Stimulated activated CD4-positive, alpha-beta T cell treated with anti-CD3 and anti-CD28 coated beads, Interleukin-1b, Interleukin-23, amount 100 ng/mL, for 1 hour (primary cell): ENCODE data around the gene PABPC5.

Source experiments
- DNase-seq, 2 donors: peaks; one replicate each; pipeline ENCODE4 v3.0.0-alpha.2; 2020; ENCODE audit warnings: low read depth in 2 of 2

Gene PABPC5

DNA sequence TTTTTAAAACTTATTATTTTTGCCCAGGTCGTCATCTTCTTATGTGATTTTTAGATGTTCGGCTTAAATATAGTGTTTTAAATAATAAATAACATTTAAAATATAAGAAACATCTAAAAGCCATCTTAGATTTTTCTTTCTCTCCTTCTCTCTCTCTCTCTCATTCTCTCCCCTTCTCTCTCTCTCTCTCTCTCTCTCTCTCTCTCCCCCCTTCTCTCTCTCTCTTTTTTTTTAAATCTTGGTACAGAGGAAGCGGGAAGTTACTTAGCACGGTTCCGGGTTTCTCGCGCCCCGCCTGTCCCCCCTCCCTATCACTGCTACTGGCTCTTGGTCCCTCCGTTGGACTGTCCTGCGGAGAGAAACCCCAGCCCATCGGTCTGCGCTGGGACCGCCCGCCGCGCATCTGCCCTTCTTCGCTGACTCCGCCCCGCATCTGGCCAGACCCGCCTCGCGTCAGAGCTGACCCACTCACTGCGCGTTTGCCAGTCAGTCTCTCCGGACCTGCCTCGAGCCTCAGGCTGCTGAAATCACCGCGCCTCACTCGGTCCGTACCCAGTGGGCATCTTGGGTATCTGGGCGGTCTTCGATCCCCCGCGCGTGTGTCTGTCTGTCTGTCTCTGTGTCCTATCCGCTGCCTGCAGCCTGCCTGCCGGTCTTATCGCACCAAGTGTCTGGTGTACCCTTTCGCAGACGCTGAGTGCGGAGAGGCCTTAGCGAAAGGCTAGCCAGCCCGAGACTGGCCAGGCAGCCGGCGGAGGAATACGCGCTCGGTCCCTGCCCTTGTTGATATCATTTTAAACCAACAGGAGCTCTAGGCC is at the start of gene PABPC5:
TSS of gene PABPC5 (plus strand) at position 489 of the 818 bp plus-strand sequence. CDS start 739 bp downstream, outside the sequence.
- DNase-seq: no peak

GRCh38 chrX:91389026-91389425 is 45.6 kb upstream of the PABPC5 start:
- no peak for DNase-seq

GRCh38 chrX:91414713-91415112 is 19.9 kb upstream of the PABPC5 start:
- DNase-seq: no peak

GRCh38 chrX:91435395-91435794 is 756 bp downstream of the PABPC5 start:
- no peak for DNase-seq
